Measurements from ENCODE around the gene ZIC4.

The ZIC4 gene

GRCh38 chr3:147336543-147337278 lies 69.6 kb downstream of the ZIC4 start:
- H3K27ac ChIP-seq (ENCODE audit: low read depth, low read length): no peak overlapping the region

More at GRCh38 chr3:147336543-147337278, 69.6 kb downstream of the ZIC4 start:
- no peaks in the 10 kb centered on the region for H3K27me3 ChIP-seq (ENCODE audit: control insufficient read depth in 5 of 5, insufficient read depth in 4 of 5, low read length in 5 of 5)
- H3K9me3 ChIP-seq (ENCODE audit: control insufficient read depth in 5 of 5, low read length in 5 of 5): no peaks in the 10 kb centered on the region
- H3K4me3 ChIP-seq (ENCODE audit: low read depth in 1 of 5, low read length in 5 of 5): no peak overlapping the region
- no peaks in the 10 kb centered on the region for H3K36me3 ChIP-seq (ENCODE audit: control insufficient read depth in 5 of 5, insufficient read depth in 5 of 5, low read length in 5 of 5)
- no peak overlapping the region for H3K9ac ChIP-seq (ENCODE audit: low read length in 5 of 5)
- H3K4me1 ChIP-seq (ENCODE audit: control insufficient read depth in 5 of 5, insufficient read depth in 5 of 5, low read length in 5 of 5): peaks cover 0 to 13% (median 0%) of the 10 kb centered on the region in 5 donors
